ENCODE results near the gene ARHGEF28. TPM values are rescaled to one million over a fixed set of nuclear protein-coding genes. Genes with fewer than 3 reads are reported as not detected.

Gene ARHGEF28
- total and polyA plus RNA-seq, 9 of the 15 experiments (the other 6 are each of a cell fraction or from before 2014, with no cell fraction given): 0.27 TPM; not detected in 8

- FAIRE-seq (no peak), DNase-seq (ENCODE audit: extremely low read depth in 1 of 4, low spot score in 3 of 4) (no peak), ATAC-seq (no peak)
- H3K36me3 ChIP-seq (ENCODE audit: control insufficient read depth, insufficient read depth, low read length): no peaks in the 10 kb centered on the region
- in situ Hi-C loops (cut with MboI): no loop called here
- H3K4me3 ChIP-seq: no peak overlapping the region
- intact Hi-C loops (cut with micrococcal nuclease): no loop called here
- H3K27ac ChIP-seq (ENCODE audit: extremely low read depth, low read depth, low read length): no peak overlapping the region
- POLR2A ChIA-PET: no interaction called here
- TF ChIP-seq SNRNP70 (optimal IDR thresholded peaks at IDR 0.05; ENCODE audit: low read depth, low read length): no peak
- TF ChIP-seq HSF4 (CRISPR knock-in tag; IDR thresholded peaks at IDR 0.05; ENCODE audit: borderline replicate concordance): no peak
- no peak for TF ChIP-seq PHB (CRISPR knock-in tag; IDR thresholded peaks at IDR 0.05)
- TF ChIP-seq ZBTB7A (IDR thresholded peaks at IDR 0.05; ENCODE audit: borderline replicate concordance, control insufficient read depth, low read depth, low read length): no peak
- TF ChIP-seq ZNF347 (CRISPR knock-in tag; IDR thresholded peaks at IDR 0.05; ENCODE audit: low read depth): no peak
- TF ChIP-seq HMGXB4 (CRISPR knock-in tag; IDR thresholded peaks at IDR 0.05): no peak
- TF ChIP-seq SREBF2 (CRISPR knock-in tag; IDR thresholded peaks at IDR 0.05): no peak
- no peak for TF ChIP-seq FOXA3 (CRISPR knock-in tag; conservative IDR thresholded peaks at IDR 0.05 in 1 of 2, IDR thresholded peaks at IDR 0.05 in 1 of 2)
- no peak for TF ChIP-seq POLR2AphosphoS2 (IDR thresholded peaks at IDR 0.05; ENCODE audit: low read length)
- TF ChIP-seq HDAC8 (tag; IDR thresholded peaks at IDR 0.05): no peak
- TF ChIP-seq HMG20B (CRISPR knock-in tag; IDR thresholded peaks at IDR 0.05): no peak
- no peak for TF ChIP-seq RFX5 (IDR thresholded peaks at IDR 0.05; ENCODE audit: low read depth, low read length)
- TF ChIP-seq MAZ (CRISPR knock-in tag; conservative IDR thresholded peaks at IDR 0.05 in 1 of 2, IDR thresholded peaks at IDR 0.05 in 1 of 2): no peak
- no peak for TF ChIP-seq SMARCA4 (IDR thresholded peaks at IDR 0.05)
- TF ChIP-seq U2AF1 (optimal IDR thresholded peaks at IDR 0.05; ENCODE audit: low read depth, low read length): no peak
- TF ChIP-seq ZNF75A (CRISPR knock-in tag; IDR thresholded peaks at IDR 0.05): no peak
- TF ChIP-seq RFX1 (IDR thresholded peaks at IDR 0.05): no peak
- no peak for TF ChIP-seq MTA1 (IDR thresholded peaks at IDR 0.05; ENCODE audit: borderline replicate concordance)
- TF ChIP-seq PHF20 (IDR thresholded peaks at IDR 0.05; ENCODE audit: partially characterized antibody): no peak
- no peak for TF ChIP-seq SPI1 (IDR thresholded peaks at IDR 0.05; ENCODE audit: borderline replicate concordance, low read depth, low read length)
- CTCF ChIA-PET (ENCODE audit: low intra/inter-chr PET ratio): no interaction called here
- no peaks in the 10 kb centered on the region for H3K9me3 ChIP-seq (replicated peaks; ENCODE audit: control insufficient read depth, insufficient read depth, low read depth, low read length)
- no peaks in the 10 kb centered on the region for H3K9me1 ChIP-seq (ENCODE audit: control insufficient read depth, insufficient read depth, low read length)
- no peak overlapping the region for H2AFZ ChIP-seq (ENCODE audit: low read depth, low read length)
- no peaks in the 10 kb centered on the region for H3K79me2 ChIP-seq (ENCODE audit: control insufficient read depth, insufficient read depth, low read length)
- WGBS (ENCODE audit: insufficient coverage, low coverage, missing lambda C conversion rate): 0% methylated on average over 1 of the region's 1 CpG
- no peaks in the 10 kb centered on the region for H3K27me3 ChIP-seq (ENCODE audit: control insufficient read depth in 2 of 2, insufficient read depth in 2 of 2, low read length in 2 of 2)
- no TSS peak for BruUV-seq (replicated peaks)
- H3K4me2 ChIP-seq (ENCODE audit: insufficient read depth, low read length): no peak overlapping the region
- no peaks in the 10 kb centered on the region for H3K4me1 ChIP-seq (replicated peaks in 1 of 2; ENCODE audit: control insufficient read depth in 2 of 2, insufficient read depth in 2 of 2, low read length in 2 of 2)
- H4K20me1 ChIP-seq (replicated peaks; ENCODE audit: control insufficient read depth, insufficient read depth, low read length): no peaks in the 10 kb centered on the region
- H3K9ac ChIP-seq (ENCODE audit: insufficient read depth in 1 of 2, low read depth in 2 of 2, low read length in 2 of 2): no peak overlapping the region
These were observed 357.6 kb downstream of the ARHGEF28 start for GRCh38 chr5:73983644-73984043.
